ENCODE measurements around the gene GREB1L.

DNA sequence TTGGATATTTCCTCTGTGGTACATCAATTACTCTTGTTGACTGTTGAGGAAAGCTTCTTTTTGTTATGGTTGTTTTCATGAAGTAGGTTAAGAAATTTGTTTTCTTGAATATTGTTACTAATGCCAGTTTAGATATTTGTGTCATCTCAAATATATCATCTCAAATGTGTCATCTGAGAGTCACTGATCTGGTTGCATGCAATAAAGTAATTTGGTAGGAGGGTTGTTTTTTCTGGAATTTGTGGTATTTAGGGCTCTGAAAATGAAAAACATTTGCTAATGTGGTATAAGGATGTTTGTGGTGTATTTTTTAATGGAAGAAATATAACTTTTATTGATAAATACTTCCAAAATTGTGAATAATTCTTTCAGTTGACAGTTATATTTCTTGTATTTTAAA, 117.7 kb downstream of the GREB1L start:
- TF ChIP-seq SUZ12 (IDR thresholded peaks at IDR 0.05; ENCODE audit: extremely low read depth, insufficient read depth, insufficient read length) (no peak), ZNF274 (IDR thresholded peaks at IDR 0.05; ENCODE audit: low read depth, low read length) (no peak), YY1 (IDR thresholded peaks at IDR 0.05; ENCODE audit: insufficient read depth, insufficient read length) (no peak)
